ENCODE measurements around the gene PRKCE. TPM values are rescaled to one million over a fixed set of nuclear protein-coding genes. Genes with fewer than 3 reads are reported as not detected.
"Not testable (repeated sequence)": the region's sequence is repeated elsewhere in the genome, so short reads cannot be mapped to it uniquely, and the experiment has no call there.

Gene PRKCE
- total and polyA plus RNA-seq, 2 donors (not counting 1 experiment from before 2014, with no cell fraction given), result 23.6 to 271 TPM

- TF ChIP-seq EZH2 (IDR thresholded peaks at IDR 0.05; ENCODE audit: borderline replicate concordance, insufficient read depth, low read depth, low read length, poor library complexity, severe bottlenecking), result no peak
- TF ChIP-seq, protein P1, sequence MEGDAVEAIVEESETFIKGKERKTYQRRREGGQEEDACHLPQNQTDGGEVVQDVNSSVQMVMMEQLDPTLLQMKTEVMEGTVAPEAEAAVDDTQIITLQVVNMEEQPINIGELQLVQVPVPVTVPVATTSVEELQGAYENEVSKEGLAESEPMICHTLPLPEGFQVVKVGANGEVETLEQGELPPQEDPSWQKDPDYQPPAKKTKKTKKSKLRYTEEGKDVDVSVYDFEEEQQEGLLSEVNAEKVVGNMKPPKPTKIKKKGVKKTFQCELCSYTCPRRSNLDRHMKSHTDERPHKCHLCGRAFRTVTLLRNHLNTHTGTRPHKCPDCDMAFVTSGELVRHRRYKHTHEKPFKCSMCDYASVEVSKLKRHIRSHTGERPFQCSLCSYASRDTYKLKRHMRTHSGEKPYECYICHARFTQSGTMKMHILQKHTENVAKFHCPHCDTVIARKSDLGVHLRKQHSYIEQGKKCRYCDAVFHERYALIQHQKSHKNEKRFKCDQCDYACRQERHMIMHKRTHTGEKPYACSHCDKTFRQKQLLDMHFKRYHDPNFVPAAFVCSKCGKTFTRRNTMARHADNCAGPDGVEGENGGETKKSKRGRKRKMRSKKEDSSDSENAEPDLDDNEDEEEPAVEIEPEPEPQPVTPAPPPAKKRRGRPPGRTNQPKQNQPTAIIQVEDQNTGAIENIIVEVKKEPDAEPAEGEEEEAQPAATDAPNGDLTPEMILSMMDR (IDR thresholded peaks at IDR 0.05), result no peak
- no peak overlapping the region for H2AFZ ChIP-seq (ENCODE audit: insufficient read depth, low read depth, low read length, poor library complexity, severe bottlenecking)
- peaks cover 81 to 85% of the 10 kb centered on the region in 2 donors for H3K4me1 ChIP-seq (ENCODE audit: control insufficient read depth in 2 of 2, insufficient read depth in 2 of 2, low read length in 2 of 2)
- 10% methylated on average over 4 of the region's 7 CpGs for WGBS (ENCODE audit: insufficient coverage)
- Mint-ChIP-seq H3K27me3 (no peaks in the 10 kb centered on the region), H3K9me3 (ENCODE audit: insufficient read depth) (no peaks in the 10 kb centered on the region), H3K27ac (peak overlapping the region; percentile 82), H3K4me3 (peak overlapping the region; percentile 73), H3K4me1 (peaks cover 90% of the 10 kb centered on the region)
- peak overlapping the region; percentile 33 for H3K9ac ChIP-seq (ENCODE audit: low read length)
- POLR2A ChIA-PET, result interaction anchor here (0.6 kb wide), 2 partner anchors 239 to 655 kb away, joined by 3 read pairs; no protein-coding TSS in a partner anchor
- peak; percentile 31 for ATAC-seq (ENCODE audit: low read depth)
- CTCF ChIA-PET, result interaction anchor here (0.8 to 1.9 kb wide), 8 partner anchors 10 to 235 kb away, joined by 3 to 6 read pairs (median 4); no protein-coding TSS in a partner anchor
- peaks cover 8% of the 10 kb centered on the region for H4K20me1 ChIP-seq (ENCODE audit: control insufficient read depth, insufficient read depth, low read length, poor library complexity, severe bottlenecking)
- peak overlapping the region; percentile 53 for H3K4me2 ChIP-seq (replicated peaks; ENCODE audit: low read depth, low read length, poor library complexity, severe bottlenecking)
- no peaks in the 10 kb centered on the region for H3K9me3 ChIP-seq (ENCODE audit: control extremely low read depth in 1 of 3, control insufficient read depth in 2 of 3, insufficient read depth in 1 of 3, low read length in 2 of 3)
- H3K79me2 ChIP-seq (ENCODE audit: control insufficient read depth, insufficient read depth, low read length), result peaks cover 59% of the 10 kb centered on the region
- no peaks in the 10 kb centered on the region for H3K27me3 ChIP-seq (replicated peaks in 1 of 4; ENCODE audit: control extremely low read depth in 1 of 4, control insufficient read depth in 3 of 4, insufficient read depth in 4 of 4, low read length in 3 of 4)
- peak overlapping the region; percentile 78 to 85 for H3K27ac ChIP-seq (ENCODE audit: low read length in 2 of 2)
- no peaks in the 10 kb centered on the region for H3K36me3 ChIP-seq (replicated peaks in 1 of 2; ENCODE audit: control extremely low read depth in 1 of 2, control insufficient read depth in 1 of 2, extremely low read depth in 1 of 2, insufficient read depth in 2 of 2, low read length in 1 of 2)
- DNase-seq, result peak; percentile 42
- peak overlapping the region in 1 of 5 experiments; percentile 21 for H3K4me3 ChIP-seq (ENCODE audit: control extremely low read depth in 1 of 5, extremely low read depth in 1 of 5, insufficient read depth in 1 of 5, low read depth in 2 of 5, low read length in 4 of 5)
- intact Hi-C loops (cut with micrococcal nuclease), result loop anchor here (2.0 to 5.0 kb wide), 3 partner anchors 19 to 237 kb away; partner anchors contain the start of gene PRKCE
These were observed 238.3 kb downstream of the PRKCE start for GRCh38 chr2:45889620-45890370.

- not testable (repeated sequence) for H4K20me1 ChIP-seq (ENCODE audit: control insufficient read depth, insufficient read depth, low read length, poor library complexity, severe bottlenecking); H2AFZ ChIP-seq (ENCODE audit: insufficient read depth, low read depth, low read length, poor library complexity, severe bottlenecking); H3K27me3 Mint-ChIP-seq; H3K9me3 ChIP-seq (ENCODE audit: control extremely low read depth in 1 of 3, control insufficient read depth in 2 of 3, insufficient read depth in 1 of 3, low read length in 2 of 3); H3K27me3 ChIP-seq (replicated peaks in 1 of 4; ENCODE audit: control extremely low read depth in 1 of 4, control insufficient read depth in 3 of 4, insufficient read depth in 4 of 4, low read length in 3 of 4); H3K9me3 Mint-ChIP-seq (ENCODE audit: insufficient read depth); H3K36me3 ChIP-seq (replicated peaks in 1 of 2; ENCODE audit: control extremely low read depth in 1 of 2, control insufficient read depth in 1 of 2, extremely low read depth in 1 of 2, insufficient read depth in 2 of 2, low read length in 1 of 2); ATAC-seq (ENCODE audit: low read depth); DNase-seq
- Histone ChIP-seq H3K4me3 (ENCODE audit: control extremely low read depth in 1 of 5, extremely low read depth in 1 of 5, insufficient read depth in 1 of 5, low read depth in 2 of 5, low read length in 4 of 5) (peak overlapping the region in 1 of 5 experiments; percentile 21), H3K9ac (ENCODE audit: low read length) (peak overlapping the region; percentile 33), H3K4me1 (ENCODE audit: control insufficient read depth in 2 of 2, insufficient read depth in 2 of 2, low read length in 2 of 2) (peaks cover 81 to 85% of the 10 kb centered on the region in 2 donors), H3K79me2 (ENCODE audit: control insufficient read depth, insufficient read depth, low read length) (peaks cover 64% of the 10 kb centered on the region), H3K27ac (ENCODE audit: low read length in 2 of 2) (peak overlapping the region; percentile 78 to 85), H3K4me2 (replicated peaks; ENCODE audit: low read depth, low read length, poor library complexity, severe bottlenecking) (peak overlapping the region; percentile 53)
- Mint-ChIP-seq H3K27ac (peak overlapping the region; percentile 84), H3K4me1 (peaks cover 90% of the 10 kb centered on the region), H3K4me3 (peak overlapping the region; percentile 79)
- intact Hi-C loops (cut with micrococcal nuclease), result loop anchor here (2.0 kb wide), 1 partner anchor 54 kb away; no protein-coding TSS in a partner anchor
- WGBS (ENCODE audit: insufficient coverage), result no CpG with 5 or more reads among the region's 6 CpGs
- CTCF ChIA-PET, result interaction anchor here (1.1 to 1.9 kb wide), 5 partner anchors 11 to 162 kb away, joined by 3 to 6 read pairs (median 4); no protein-coding TSS in a partner anchor
- POLR2A ChIA-PET, result interaction anchor here (0.6 kb wide), 2 partner anchors 240 to 654 kb away, joined by 3 read pairs; no protein-coding TSS in a partner anchor
These were observed 238.8 kb downstream of the PRKCE start for GRCh38 chr2:45890371-45890646.
